ENCODE results near the gene ZAR1.

DNA sequence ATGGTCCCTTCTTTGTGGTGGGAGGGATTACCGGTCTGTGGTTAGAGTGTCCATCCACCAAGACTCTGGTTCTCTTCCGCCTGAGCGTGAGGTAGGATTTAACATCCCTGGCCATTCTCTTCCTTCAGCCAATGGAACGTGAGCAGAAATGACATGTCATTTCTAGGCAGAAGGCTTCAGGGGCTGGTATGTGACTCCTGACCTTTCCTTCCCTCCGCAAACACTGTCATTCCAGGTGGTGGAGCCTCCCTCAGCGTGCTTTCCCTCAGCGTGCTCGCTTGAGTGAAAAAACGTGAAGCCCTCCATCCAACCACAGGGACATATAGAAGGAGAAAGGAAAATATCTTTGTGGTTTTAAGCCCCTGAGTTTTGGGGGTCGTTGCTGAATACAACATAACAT, 40.9 kb upstream of the ZAR1 start:
- TF ChIP-seq, protein P1, sequence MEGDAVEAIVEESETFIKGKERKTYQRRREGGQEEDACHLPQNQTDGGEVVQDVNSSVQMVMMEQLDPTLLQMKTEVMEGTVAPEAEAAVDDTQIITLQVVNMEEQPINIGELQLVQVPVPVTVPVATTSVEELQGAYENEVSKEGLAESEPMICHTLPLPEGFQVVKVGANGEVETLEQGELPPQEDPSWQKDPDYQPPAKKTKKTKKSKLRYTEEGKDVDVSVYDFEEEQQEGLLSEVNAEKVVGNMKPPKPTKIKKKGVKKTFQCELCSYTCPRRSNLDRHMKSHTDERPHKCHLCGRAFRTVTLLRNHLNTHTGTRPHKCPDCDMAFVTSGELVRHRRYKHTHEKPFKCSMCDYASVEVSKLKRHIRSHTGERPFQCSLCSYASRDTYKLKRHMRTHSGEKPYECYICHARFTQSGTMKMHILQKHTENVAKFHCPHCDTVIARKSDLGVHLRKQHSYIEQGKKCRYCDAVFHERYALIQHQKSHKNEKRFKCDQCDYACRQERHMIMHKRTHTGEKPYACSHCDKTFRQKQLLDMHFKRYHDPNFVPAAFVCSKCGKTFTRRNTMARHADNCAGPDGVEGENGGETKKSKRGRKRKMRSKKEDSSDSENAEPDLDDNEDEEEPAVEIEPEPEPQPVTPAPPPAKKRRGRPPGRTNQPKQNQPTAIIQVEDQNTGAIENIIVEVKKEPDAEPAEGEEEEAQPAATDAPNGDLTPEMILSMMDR (conservative IDR thresholded peaks at IDR 0.05; ENCODE audit: low read length) = no peak
- TF ChIP-seq EZH2phosphoT487 (IDR thresholded peaks at IDR 0.05; ENCODE audit: borderline replicate concordance, low read depth, low read length) = no peak
